Astrocyte of the hippocampus (primary cell): ENCODE measurements around the gene SMIM10L2A.
"Not testable (repeated sequence)": the region's sequence is repeated elsewhere in the genome, so short reads cannot be mapped to it uniquely, and the experiment has no call there.

Source experiments
- DNase-seq: peaks from one replicate; pipeline ENCODE4 v3.0.0; 2011; ENCODE audit warnings: low read depth, low spot score

Gene SMIM10L2A

DNA sequence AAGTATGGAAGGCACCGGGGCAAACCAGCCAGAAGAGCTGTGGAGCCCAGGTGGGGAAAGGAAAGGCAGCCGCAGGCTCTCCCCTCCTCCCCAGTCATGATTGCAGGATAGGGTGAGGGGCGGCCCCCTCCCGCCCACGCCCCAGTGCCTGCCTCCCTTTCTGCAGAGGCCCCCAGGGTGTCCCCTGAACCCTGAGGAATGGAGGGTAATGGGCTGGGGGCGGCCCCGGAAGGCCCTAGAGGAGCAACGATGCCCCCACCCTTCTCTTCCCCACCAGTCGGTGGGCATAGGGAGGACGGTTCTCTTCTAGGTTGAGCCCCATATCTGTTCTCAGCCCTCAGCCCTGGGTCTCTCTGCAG lies 1.0 kb downstream of the SMIM10L2A start:
- DNase-seq: not testable (repeated sequence)

DNA sequence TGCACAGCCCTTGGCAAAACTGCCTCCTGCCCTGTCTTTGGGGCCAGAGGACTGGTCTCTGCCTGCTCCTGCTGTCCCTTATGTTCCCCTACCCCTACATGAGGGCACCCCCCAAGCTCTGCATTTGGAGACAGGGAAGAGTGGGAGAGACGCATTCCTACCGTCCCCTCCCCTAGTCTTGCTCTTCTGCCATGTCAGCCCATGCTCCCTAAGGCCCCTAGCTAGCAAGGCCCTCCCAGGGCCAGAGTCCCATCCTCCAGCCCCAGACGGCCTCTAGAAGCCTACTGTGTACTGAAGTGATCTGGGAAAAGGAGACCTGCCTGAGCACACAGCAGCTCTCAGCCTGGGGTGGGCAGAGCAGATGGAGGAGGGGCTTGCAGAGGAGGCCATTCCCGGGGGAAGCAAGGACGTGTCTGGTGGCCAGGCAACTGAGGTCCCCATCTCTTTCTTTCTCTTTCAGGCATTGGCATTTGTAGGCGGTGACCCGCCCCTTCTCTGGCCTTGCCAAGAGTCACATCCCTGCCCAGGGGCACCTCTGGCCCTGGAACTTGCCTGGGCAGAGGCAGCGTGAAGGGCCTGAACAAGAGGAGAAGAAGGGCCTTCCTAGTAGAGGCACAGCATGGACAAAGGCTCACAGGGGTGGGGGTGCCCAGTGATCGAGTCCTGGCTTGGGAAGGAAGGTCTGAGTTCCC lies 1.6 kb downstream of the SMIM10L2A start:
- not testable (repeated sequence) for DNase-seq

DNA sequence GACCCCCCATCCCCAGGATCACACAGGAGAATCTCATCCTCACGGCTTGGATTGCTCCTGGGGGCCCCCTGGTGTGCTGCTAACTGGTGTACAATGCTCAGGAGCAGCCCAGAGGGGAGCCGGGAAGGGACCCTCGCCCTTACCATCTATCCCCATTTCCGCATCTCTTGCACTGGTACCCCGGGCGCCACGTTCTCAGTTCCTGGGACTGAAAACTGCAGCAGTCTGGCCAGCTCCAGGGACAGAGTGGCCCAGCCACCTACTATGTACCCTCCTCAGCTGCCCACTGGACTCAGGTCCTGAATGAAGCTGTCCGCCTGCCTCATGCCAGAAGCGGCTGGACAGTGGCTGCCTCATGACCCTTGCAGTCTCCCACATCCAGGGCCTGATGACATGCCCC lies 2.7 kb downstream of the SMIM10L2A start:
- no peak for DNase-seq

DNA sequence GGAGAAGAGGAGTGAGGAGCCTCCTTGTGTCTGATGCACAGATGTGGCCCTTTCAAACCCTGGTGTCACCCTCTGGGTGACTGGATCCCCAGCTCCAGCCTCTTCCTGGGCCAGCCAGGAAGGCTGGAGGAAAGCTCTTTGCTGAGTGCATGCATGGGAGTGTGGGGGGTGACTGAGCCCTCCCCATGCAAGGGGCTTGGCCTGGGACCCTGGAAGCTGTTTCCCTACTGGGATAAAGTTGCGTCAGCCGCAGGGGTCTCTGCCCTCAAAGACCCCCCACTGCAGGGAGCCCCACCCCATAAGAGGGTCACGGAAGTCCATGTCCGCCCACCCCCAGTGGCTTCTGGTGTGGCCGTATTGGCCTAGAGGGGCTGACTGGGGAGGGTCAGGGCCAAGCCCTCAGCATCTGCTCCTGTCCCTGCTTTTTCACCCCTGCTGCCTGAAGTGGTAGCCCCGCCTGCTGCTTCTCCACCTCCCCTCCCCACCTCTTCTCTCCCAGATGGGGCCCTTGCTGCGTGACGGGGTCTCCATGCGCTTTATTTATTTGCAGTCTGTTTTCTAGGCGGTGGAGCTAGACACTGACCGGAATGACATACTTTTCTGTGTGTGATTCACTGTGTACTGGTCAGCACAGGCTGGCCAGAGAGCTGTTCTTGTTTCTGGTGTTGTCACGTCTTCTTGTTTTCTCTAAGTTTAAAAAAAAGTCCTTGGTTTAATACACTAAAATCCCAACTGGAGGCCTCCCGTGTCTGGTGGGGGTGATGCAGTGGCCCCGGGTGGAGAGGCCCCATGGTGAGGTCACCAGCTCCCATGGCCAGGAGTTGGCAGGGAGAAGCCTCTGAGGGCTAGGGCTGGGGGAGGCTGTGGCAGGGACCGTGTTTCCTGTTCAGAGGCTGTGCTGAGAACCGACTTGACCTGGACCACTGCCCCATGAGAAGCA lies 3.6 kb downstream of the SMIM10L2A start:
- no peak for DNase-seq

DNA sequence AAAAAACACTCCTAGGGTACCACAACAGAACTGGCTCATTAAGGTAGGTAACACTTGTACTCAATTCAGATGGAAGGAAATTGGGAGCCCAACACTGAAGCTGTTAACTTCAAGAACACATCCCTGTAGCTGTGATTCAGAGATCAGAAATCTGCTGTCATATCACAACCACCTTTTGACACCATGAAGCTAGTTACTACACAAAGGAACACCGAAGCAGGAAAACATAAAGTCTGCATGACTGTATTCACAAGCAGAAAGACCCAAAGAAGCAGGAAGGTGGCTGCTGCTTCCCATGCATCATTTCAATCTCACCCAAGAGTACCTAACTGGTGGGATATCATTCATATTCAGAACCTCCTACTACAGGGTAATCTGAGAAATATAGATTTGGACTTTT lies 7.7 kb downstream of the SMIM10L2A start:
- DNase-seq: no peak

DNA sequence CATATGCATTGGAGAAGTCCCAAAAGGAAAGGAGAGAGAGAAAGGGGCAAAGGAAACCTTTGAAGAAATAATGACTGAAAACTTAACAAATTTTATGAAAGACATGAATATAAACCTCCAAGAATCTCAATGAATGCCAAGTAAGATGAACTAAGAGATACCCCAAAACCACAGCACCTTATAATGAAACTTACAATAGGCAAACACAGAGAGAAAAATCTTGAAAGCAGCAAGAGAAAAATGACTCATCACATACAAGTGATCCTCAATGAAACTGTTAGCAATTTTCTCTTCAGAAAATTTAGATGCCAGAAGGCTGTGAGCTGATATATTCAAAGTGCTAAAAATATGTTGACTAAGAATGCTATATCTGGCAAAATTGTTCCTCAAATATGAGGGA lies 10.1 kb downstream of the SMIM10L2A start:
- DNase-seq: no peak

DNA sequence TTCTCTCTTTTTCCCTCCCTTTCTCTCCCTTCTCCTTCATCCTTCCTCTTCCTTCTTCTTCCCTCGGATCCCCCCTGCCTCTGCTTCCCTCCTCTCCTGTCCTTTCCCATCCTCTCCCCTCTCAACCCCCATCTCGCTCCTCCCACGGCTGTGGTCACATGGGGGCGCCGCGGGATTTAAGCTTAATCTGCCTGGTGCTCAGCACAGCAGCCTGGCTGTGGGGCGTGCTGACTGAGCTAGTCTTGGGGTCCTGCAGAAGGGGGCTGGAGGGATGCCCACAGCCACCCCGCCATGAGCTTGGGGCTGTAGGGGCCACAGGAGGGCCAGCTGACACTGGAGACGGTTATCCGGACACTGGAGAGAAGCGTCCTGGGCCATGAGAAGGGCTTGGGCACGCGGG lies 10.7 kb downstream of the SMIM10L2A start:
- DNase-seq: no peak

DNA sequence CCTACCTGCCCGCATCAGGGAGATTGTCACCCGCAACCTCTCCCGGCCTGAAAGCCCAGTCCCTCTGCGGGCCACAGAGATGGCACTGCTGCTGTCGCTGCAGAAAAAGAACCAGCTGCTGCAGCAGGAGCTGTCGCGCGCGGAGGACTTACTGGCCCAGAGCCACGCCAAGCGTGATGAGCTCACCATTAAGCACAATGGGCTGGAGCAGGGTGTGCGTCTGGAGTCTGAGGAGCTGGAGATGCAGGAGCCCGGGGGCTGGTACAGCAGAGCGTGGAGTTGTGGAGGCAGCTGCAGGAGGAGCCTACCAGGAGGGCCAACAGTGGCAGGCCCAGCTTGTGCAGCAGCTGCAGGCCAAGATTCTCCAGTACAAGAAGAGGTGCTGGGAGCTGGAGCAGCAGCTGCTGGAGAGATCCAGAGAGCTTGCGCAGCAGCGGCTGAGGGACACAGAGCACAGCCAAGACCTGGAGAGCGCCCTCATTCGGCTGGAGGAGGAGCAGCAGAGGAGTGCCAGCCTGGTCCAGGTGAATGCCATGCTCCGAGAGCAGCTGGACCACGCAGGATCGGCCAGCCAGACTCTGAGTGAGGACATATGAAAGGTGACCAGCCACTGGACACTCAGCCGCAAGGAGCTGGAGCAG lies 11.3 kb downstream of the SMIM10L2A start:
- no peak for DNase-seq

DNA sequence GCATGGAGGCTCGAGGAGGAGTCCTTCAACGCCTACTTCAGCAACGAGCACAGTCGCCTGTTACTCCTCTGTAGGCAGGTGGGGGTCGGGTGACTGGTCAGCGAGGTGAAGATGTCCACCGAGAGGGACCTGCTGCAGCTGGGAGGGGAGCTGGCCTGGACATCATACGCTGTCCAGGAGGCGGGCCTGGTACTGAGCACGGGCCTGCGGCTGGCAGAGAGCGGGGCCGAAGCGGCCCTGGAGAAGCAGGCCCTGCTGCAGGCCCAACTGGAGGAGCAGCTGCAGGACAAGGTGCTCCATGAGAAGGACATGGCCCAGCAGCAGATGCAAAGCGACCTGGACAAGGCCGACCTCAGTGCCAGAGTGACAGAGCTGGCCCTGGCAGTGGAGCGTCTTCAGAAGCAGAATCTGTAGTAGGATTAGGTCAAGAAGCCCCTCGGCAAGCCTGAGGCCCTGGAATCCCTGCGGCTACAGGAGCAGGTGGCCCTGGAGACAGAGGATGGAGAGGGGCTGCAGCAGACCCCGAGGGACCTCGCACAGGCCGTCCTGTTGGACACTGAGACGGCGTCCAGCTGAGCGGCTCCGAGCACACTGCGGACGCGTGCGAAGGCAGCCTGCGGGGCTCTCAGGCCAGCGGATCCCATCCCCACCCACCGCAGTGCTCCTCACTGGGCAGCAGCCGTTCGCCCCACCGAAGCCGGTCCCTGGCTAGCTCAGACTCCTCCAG lies 11.9 kb downstream of the SMIM10L2A start:
- no peak for DNase-seq

DNA sequence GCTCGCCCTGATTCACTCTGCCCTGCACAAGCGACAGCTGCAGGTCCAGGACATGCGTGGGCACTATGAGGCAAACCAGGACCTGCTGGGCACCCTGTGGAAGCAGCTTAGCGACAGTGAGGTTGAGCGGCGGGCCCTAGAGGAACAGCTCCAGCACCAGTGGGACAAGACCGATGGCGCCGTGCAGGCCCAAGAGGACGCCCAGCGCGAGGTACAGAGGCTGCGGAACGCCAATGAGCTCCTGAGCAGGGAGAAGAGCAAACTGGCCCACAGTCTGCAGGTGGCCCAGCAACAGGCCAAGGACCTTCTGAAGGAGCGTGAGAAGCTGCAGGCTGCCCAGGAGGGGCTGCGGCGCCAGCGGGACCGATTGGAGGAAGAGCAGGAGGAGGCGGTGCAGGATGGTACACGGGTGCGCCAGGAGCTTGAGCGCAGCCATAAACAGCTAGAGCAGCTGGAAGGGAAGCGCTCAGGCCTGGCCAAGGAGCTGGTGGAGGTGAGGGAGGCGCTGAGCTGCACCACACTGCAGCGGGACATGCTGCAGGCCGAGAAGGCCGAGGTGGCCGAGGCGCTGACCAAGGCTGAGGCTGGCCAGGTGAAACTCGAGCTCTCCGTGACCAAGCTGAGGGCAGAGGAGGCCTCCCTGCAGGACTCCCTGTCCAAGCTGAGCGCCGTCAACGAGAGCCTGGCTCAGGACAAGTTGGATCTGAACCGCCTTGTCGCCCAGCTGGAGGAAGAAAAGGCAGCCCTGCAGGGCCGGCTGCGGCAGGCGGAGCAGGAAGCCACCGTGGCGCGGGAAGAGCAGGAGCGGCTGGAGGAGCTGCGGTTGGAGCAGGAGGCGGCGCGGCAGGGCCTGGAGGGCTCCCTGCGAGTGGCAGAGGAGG lies 12.8 kb downstream of the SMIM10L2A start:
- DNase-seq: no peak

DNA sequence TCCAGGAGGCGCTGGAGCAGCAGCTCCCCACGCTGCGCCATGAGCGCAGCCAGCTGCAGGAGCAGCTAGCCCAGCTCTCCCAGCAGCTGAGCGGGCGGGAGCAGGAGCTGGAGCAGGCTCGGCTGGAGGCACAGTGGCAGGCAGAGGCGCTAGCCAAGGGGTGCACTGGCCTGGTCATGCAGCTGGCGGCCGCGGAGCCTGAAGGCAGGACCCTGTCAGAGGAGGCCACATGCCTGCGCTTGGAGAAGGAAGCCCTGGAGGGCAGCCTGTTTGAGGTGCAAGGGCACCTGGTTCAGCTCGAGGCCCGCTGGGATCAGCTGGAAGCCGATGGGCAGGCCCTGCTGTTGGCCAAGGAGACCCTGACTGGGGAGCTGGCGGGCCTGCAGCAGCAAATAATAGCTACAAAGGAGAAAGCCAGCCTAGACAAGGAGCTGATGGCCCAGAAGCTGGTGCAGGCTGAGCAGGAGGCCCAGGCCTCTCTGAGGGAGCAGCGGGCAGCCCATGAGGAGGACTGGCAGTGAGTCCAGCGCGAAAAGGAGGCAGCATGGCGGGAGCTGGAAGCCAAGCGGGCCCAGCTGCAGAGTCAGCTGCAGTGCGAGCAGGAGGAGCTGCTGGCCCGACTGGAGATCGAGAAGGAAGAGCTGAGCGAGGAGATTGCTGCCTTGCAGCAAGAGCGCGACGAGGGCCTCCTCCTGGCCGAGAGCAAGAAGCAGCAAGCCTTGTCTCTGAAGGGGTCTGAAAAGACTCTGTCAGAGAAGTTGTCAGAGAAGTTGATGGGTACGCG lies 13.6 kb downstream of the SMIM10L2A start:
- DNase-seq: no peak

DNA sequence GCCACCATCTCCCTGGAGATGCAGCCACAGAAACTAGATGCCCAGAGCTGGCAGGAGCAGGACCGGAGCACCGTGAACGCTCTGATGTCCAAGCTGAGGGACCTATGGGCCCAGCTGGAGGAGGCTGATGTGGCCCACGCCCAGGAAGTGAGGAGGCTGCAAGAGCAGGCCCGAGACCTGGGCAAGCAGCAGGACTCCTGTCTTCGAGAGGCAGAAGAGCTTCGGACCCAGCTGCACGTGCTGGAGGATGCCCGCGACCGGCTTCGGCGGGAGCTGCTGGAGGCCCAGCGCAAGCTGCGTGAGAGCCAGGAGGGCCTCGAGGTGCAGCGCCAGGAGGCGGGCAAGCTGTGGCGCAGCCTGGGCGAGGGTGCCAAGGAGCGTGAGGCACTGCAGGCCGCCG lies 14.2 kb downstream of the SMIM10L2A start:
- DNase-seq: no peak

DNA sequence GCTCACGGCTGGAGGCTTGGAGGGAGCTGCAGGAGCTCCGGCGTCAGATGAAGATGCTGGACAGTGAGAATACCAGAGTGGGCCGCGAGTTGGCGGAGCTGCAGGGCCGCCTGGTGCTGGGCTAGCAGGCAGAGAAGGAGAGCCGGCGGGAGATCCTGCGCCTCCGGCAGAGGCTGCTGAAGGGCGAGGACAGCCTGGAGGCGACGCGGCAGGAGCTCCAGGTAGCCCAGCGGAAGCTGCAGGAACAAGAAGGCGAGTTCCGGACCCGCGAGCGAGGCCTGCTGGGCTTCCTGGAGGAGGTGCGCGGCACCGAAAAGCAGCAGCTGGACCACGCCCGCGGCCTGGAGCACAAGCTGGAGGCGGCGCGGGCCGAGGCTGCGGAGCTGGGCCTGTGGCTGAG lies 14.7 kb downstream of the SMIM10L2A start:
- no peak for DNase-seq

DNA sequence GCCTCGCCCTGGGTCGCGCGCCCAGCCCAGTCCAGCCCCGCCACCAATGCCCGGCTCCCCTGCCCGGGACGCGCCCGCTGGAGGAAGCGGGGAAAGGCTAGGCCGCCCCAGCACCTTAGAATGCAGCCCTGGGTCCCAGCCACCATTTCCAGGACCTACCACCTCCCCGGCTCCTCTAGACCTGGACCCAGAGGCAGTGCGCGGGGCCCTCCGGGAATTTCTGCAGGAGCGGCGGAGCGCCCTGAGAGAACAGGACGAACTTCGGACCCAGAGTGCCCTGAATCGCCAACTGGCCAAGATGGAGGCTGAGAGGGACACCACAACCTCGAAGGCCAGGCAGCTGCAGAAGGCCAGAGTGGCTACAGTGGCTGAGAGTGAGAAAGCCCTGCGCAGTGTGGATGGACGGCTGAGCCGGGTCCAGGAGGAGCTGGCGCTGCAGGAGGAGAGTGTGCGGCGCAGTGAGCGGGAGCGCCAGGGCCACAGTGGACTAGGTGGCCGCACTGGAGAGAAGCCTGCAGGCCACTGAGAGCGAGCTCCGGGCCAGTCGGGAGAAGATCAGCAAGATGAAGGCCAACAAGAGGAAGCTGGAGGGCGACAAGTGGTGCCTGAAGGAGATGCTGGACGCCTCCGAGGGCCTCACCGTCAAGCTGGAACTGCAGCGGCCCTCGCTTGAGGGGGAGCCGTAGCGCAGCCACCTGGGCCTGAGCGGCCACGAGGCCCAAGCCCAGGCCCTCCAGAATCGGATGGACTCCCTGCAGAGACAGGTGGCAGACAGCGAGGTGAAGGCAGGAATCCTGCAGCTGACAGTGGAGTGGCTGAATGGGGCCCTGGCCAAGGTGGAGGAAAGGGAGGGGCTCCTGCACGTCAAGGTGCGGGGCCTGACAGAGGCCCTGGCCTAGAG lies 15.5 kb downstream of the SMIM10L2A start:
- no peak for DNase-seq

DNA sequence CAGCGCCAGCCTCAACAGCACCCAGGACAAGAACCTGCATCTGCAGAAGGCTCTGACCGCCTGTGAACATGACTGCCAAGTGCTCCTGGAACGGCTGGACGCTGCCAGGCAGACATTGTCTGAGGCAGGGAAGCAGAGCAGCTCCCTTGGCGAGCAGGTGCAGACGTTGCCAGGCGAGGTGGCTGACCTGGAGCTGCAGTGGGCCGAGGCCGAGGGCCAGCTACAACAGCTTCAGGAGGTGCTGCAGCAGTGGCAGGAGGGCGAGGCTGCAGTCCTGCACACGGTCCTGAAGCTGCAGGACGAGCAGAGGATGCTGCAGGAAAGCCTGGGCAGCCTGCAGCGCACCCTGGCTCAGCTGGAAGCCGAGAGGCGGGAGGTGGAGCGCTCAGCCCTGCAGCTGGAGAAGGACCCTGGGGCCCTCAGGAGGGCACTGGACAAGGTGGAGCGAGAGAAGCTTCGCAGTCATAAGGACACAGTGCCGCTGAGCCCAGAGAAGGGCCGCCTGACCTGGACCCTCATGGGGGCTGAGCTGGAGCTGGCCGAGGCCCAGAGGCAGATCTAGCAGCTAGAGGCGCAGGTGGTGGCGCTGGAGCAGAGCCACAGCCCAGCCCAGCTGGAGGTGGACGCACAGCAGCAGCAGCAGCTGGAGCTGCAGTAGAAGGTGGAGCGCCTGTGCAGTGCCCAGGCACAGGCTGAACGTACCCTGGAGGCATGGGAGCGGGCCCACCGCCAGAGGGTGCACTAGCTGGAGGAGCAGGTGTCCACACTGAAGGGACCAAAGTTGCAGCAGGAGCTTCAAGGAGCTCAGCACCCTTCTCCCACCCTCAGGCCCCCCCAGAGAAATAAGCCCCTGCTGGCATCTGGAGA lies 16.4 kb downstream of the SMIM10L2A start:
- no peak for DNase-seq

DNA sequence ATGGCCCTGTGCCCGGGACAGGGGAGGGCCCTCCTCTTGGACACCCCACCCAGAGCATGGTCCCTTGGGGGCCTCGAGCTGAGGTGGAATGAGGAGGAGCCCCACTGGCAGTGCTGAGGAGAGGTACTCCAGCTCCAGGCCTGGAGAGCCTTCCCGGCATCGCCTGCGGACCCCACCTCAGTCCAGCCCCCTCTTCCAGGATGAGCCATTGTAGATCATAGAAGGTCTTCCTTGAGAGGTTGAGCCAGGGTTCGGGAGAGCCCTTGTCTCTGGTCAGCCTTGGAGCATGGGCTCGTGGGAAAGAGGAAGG lies 16.9 kb downstream of the SMIM10L2A start:
- DNase-seq: no peak

DNA sequence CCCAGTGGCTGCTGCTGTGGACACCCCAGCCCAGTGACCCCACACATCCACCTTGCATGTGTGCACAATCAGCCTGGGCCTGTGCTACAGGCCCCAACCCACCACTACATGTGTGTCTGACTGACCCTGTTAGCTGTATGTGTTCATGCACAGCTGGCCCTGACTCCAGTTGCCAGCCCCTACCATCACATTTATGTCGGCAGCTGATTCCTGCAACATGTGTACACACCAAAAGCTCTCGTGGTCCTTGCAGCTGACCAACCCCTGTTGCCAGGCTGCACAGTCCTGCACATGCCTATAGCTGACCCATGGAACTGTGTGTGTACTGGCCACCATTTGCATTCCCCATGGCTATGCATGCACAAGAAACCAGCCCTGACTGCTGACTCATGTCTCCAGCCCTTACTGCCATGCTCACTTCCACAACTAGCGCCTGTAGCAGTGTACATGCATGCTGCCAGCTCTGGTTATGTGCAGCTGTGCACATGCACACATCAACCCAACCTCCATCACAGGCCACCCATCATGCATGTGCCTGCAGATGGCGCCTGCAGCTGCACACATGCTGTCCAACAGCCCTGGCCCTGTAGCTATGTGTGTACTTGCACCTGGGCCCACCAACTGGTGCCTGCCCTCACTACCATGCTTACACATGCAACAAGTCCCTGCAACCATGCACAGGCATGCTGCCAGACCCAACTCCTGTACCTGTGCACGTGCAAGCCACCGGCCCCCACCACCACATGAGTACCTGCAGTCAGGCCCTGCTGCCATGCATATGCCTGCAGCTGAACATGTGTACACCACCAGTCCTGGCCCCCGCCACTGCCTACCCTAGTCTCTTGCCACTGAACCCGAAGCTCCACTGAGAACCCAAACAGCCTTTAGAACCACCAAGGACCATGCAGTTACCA lies 28.1 kb downstream of the SMIM10L2A start:
- no peak for DNase-seq
